Caco-2 (cell line): ENCODE data around the gene SNX3. TPM values are rescaled to one million over a fixed set of nuclear protein-coding genes. Genes with fewer than 3 reads are reported as not detected.
"Not testable (repeated sequence)": the region's sequence is repeated elsewhere in the genome, so short reads cannot be mapped to it uniquely, and the experiment has no call there.

Experiments used
- BruUV-seq: library from RNA; stranded (reverse); fragments of 400-500 nt; replicated peaks from 2 replicates; lab custom pipeline; 2021; lab: Mats Ljungman, UMichigan
- CTCF ChIA-PET: fragments of 300-600 bp; sonication (Branson Sonifier 250); formaldehyde crosslinking; loops from one replicate; lab custom pipeline; 2022; ENCODE audit warnings: antibody characterized with exemption; lab: Charles Lee
- POLR2A ChIA-PET: fragments of 300-600 bp; sonication (Branson Sonifier 250); formaldehyde crosslinking; loops from one replicate; lab custom pipeline; 2022; ENCODE audit warnings: antibody characterized with exemption; lab: Charles Lee
- DNase-seq, 2 experiments: peaks; one replicate each; pipeline versions ENCODE4 v3.0.0 to v3.0.0-alpha.2; 2020 to 2022
- H3K27me3 ChIP-seq: replicated peaks from 2 replicates; pipeline ENCODE4 v1.6.0; 2011; ENCODE audit warnings: low read length; ENCODE audit not compliant: control insufficient read depth, insufficient read depth
- H3K36me3 ChIP-seq: 2 replicates; pipeline ENCODE4 v1.5.1; 2011; ENCODE audit warnings: low read length; ENCODE audit not compliant: control insufficient read depth, insufficient read depth
- H3K4me1 ChIP-seq: fragments of 250-450 bp; sonication (Bioruptor Pico); 2 replicates; pipeline ENCODE4 v1.5.1; 2020; ENCODE audit warnings: mild to moderate bottlenecking
- H3K4me3 ChIP-seq: 2 replicates; pipeline ENCODE4 v1.5.1; 2011; ENCODE audit warnings: low read depth, mild to moderate bottlenecking, control low read depth, low read length
- H3K9me3 ChIP-seq: fragments of 250-450 bp; sonication (Bioruptor Pico); 2 replicates; pipeline ENCODE4 v1.5.1; 2020; ENCODE audit warnings: mild to moderate bottlenecking, moderate library complexity
- H3K27ac Mint-ChIP-seq: one replicate; pipeline ENCODE4 v1.8.0; 2022; ENCODE audit warnings: mixed read lengths; ENCODE audit not compliant: unreplicated experiment
- H3K27me3 Mint-ChIP-seq: one replicate; pipeline ENCODE4 v1.8.0; 2022; ENCODE audit warnings: mixed read lengths; ENCODE audit not compliant: insufficient read depth, unreplicated experiment
- H3K36me3 Mint-ChIP-seq: one replicate; pipeline ENCODE4 v1.8.0; 2022; ENCODE audit warnings: mild to moderate bottlenecking, mixed read lengths; ENCODE audit not compliant: insufficient read depth, unreplicated experiment
- H3K4me1 Mint-ChIP-seq: one replicate; pipeline ENCODE4 v1.8.0; 2022; ENCODE audit warnings: low read depth, mixed read lengths; ENCODE audit not compliant: unreplicated experiment
- H3K4me3 Mint-ChIP-seq: one replicate; pipeline ENCODE4 v1.8.0; 2022; ENCODE audit warnings: mild to moderate bottlenecking, moderate library complexity, mixed read lengths; ENCODE audit not compliant: unreplicated experiment
- H3K9me3 Mint-ChIP-seq: one replicate; pipeline ENCODE4 v1.8.0; 2022; ENCODE audit warnings: mixed read lengths; ENCODE audit not compliant: unreplicated experiment
- CTCF ChIP-seq, 2 experiments: fragments of 200-600 bp in 1 of 2; IDR thresholded peaks; 1 replicate in 1 of 2; 2 replicates in 1 of 2; pipeline versions ENCODE4 v1.5.1 to v1.8.0; 2011 to 2022; ENCODE audit warnings: antibody characterized with exemption in 1 of 2, control low read depth in 1 of 2, inconsistent platforms in 1 of 2, low read depth in 1 of 2, low read length in 1 of 2, mild to moderate bottlenecking in 1 of 2, moderate library complexity in 1 of 2; ENCODE audit not compliant: insufficient read depth in 1 of 2, severe bottlenecking in 1 of 2, unreplicated experiment in 1 of 2
- intact Hi-C: fragments of 100-400 bp; cut with micrococcal nuclease; formaldehyde crosslinking; loops from one replicate; pipeline ENCODE4 v1.10.0; 2022; ENCODE audit not compliant: unreplicated experiment
- total RNA-seq: library from RNA; stranded (reverse); gene quantifications from 2 replicates; pipeline ENCODE4 v1.2.3, GENCODE V29; 2022

Gene SNX3
- total RNA-seq, 1 experiment from 2014 or later = 114 TPM

- CTCF ChIA-PET = no interaction called here
- Histone ChIP-seq H3K9me3 (no peaks in the 10 kb centered on the region), H3K4me3 (no peak overlapping the region), H3K4me1 (no peaks in the 10 kb centered on the region), H3K36me3 (no peaks in the 10 kb centered on the region), H3K27me3 (no peaks in the 10 kb centered on the region)
- H3K9me3 Mint-ChIP-seq = no peaks in the 10 kb centered on the region
- POLR2A ChIA-PET = no interaction called here
- peak; percentile 41 to 49 for DNase-seq
- H3K4me3 Mint-ChIP-seq = no peak overlapping the region
- no peak overlapping the region for H3K27ac Mint-ChIP-seq
- peaks cover 20% of the 10 kb centered on the region for H3K4me1 Mint-ChIP-seq
- intact Hi-C loops = loop anchor here (1.0 kb wide), 1 partner anchor 242 kb away; no protein-coding TSS in a partner anchor
- TF ChIP-seq CTCF (IDR thresholded peaks at IDR 0.05; ENCODE audit: insufficient read depth in 1 of 2, low read depth in 1 of 2, low read length in 1 of 2, severe bottlenecking in 1 of 2, unreplicated experiment in 1 of 2) = peak in 1 of 2 experiments; percentile 50
- H3K27me3 Mint-ChIP-seq = no peaks in the 10 kb centered on the region
- BruUV-seq = no TSS peak
- H3K36me3 Mint-ChIP-seq = peaks cover 16% of the 10 kb centered on the region
Observed at GRCh38 chr6:108250240-108250866, 10.5 kb downstream of the SNX3 start.

- ChIA-PET CTCF (interaction anchor here (1.1 kb wide), 1 partner anchor 244 kb away, joined by 3 read pairs; no protein-coding TSS in a partner anchor), POLR2A (interaction anchor here (0.6 to 0.7 kb wide), 2 partner anchors 14 to 83 kb away, joined by 3 to 4 read pairs; no protein-coding TSS in a partner anchor)
- Histone ChIP-seq H3K4me1 (no peaks in the 10 kb centered on the region), H3K9me3 (no peaks in the 10 kb centered on the region), H3K27me3 (no peaks in the 10 kb centered on the region), H3K4me3 (no peak overlapping the region), H3K36me3 (no peaks in the 10 kb centered on the region)
- H3K4me3 Mint-ChIP-seq = no peak overlapping the region
- H3K27ac Mint-ChIP-seq = no peak overlapping the region
- DNase-seq = no peak
- BruUV-seq = no TSS peak
- H3K9me3 Mint-ChIP-seq = no peaks in the 10 kb centered on the region
- peaks cover 9% of the 10 kb centered on the region for H3K4me1 Mint-ChIP-seq
- H3K27me3 Mint-ChIP-seq = no peaks in the 10 kb centered on the region
- intact Hi-C loops = no loop called here
- no peak for TF ChIP-seq CTCF (IDR thresholded peaks at IDR 0.05; ENCODE audit: insufficient read depth in 1 of 2, low read depth in 1 of 2, low read length in 1 of 2, severe bottlenecking in 1 of 2, unreplicated experiment in 1 of 2)
- peaks cover 18% of the 10 kb centered on the region for H3K36me3 Mint-ChIP-seq
Observed at GRCh38 chr6:108247965-108248536, 12.8 kb downstream of the SNX3 start.

GRCh38 chr6:108245095-108245494, 15.7 kb downstream of the SNX3 start:
- H3K36me3 ChIP-seq, DNase-seq, H3K4me3 Mint-ChIP-seq, H3K4me1 ChIP-seq, CTCF ChIA-PET, BruUV-seq, H3K9me3 Mint-ChIP-seq, H3K9me3 ChIP-seq, H3K4me3 ChIP-seq, POLR2A ChIA-PET, intact Hi-C loops, H3K27ac Mint-ChIP-seq, H3K4me1 Mint-ChIP-seq, H3K27me3 Mint-ChIP-seq, H3K27me3 ChIP-seq: not testable (repeated sequence)
- H3K36me3 Mint-ChIP-seq = peaks cover 29% of the 10 kb centered on the region
